ENCODE measurements around the gene ALDH3A1.

ALDH3A1 gene

DNA sequence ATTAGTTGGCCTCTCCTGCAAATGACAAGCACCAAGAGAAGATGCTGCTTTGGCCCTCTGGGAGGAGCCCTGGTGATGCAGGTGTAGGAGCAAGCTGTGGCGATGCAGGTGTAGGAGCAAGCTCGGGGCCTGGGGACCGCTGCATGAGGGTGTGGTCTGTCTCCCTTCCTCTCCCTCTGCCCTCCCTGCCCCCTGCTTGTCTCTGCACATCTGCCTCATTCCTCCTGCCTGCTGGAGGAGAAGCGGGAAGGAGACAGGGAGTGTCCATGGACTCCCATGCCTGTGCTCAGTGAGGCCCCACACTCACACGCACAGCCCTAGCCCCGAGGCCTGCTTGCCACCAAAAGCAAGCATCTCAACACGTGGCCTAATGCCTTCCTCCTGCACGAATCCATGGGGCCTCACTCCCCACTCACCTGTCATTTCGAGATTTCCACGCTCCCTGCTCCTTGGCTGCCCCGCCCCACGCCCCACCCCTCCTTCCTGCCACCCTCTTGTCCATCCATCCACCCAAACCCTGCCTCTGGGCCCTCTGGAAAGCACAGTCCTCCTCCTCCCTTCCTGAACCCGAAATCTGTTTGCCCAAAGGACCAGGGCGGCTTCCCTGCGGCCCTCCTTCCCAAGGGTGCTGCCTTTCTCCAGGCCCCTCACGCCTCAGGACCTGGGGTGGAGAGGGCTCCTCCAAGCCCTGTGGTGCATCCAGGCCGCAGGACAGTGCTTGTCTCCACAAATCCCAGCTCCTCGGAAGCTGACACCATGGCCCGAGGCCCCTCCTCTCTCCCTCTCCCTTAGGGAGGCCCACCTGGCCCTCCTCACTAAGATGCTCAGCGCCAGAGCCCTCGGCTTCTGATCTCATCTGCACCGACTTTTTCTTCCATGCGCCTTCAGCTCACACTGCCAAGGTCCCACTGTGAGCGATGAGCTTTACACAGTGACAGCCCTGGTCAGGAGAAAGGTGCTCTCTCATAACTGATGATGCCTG is 11.8 kb upstream of the ALDH3A1 start:
- DNase-seq = no peak

DNA sequence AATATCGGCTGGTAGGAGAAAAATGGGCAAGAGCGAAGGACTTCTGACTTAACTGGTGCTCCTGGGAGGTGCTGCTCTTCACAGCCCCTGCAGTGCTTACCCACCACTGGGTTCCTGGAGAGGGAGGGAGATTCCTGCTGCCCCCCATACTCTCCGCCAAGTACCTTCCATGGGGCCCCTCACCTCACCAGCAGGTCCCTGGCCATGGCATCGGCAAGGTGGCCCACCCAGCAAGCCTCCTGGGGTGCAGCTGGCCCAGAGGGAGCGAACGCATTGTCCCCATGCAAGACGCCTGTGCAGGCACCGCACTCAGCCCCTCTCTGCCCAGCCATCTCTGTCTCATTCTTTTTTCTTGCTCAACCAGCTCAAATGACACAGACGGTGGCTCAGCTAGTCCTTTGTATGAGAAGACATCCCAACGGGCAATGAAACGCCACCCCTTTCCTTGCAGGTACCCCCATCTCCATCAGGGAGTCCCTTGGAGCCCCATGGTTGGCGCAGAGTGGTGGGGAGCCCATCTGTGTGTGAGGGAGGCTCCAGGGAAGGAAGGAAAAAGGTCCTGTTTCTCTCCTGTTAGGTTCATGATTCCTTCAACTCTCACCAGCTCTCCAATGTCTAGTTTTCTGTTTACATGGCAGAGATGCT is 9.6 kb upstream of the ALDH3A1 start:
- no peak for DNase-seq

DNA sequence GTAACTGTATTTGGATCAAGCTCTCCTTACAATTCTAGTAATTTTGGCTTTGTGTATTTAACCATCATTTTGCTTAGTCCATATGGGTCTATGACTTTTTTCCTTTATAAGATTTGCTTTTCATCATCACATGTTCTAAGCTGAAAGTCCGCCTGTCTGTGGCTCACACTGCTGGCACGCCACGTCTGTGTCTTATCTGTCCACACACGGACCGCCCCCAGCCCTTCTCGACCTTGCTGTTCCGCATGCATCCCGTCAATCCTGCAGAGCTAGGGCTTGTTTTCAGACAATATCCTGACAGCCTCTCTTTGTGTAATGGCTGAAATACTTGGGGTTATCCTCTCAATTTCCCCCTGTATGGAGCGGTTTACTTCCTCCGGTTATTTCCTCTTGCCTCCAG is 8.4 kb upstream of the ALDH3A1 start:
- no peak for DNase-seq

DNA sequence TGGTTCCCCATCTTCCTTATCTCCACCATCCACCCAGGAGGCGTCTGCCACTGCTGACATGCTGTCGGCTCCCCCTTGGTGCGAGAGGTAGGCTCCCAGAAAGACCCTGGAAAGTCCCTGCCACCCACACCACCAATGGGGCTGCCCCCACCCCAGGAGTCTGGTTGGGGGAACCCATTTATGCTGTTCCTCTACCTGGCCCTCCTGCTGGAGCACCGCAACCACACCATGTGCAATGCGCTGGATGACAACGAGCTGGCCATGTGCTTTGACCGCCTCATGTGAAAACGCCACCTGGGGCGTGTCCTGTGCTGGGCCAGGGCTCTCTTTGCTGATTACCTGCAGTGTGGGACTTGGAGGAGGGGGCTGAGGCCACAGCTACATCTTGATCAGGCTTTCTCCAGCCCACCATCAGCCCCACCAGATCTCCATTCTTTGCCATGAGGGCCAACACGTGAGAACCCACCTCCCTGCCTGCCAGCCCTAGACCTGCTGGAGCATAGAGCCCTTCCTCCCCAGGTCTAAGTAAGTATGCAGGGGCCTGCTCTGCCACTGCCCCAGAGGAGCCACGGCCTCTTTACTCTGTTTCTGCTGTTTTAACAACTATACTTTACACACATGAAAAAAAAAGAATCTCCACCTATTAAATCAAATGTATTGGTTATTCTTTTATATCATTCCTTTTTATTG is 7.9 kb upstream of the ALDH3A1 start:
- DNase-seq = no peak

DNA sequence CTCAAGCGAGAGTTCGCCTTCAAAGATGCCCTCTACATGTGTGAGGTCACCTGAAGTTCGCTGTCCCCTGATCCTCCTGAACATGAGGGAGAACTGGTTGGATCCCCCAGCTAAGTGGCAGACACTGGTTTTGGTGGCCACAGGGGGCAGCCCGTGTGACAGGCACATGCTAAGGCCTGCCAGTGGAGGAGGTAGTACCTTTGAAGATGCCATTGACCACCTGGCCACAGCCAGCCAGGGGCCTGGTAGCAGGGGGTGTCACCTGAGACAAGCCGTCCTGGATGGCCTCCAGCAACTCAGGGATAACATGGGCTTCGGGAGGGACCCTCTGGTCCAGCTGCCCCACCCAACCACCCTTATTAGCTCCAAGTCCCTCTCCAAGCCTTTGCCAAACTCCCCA is 7.3 kb upstream of the ALDH3A1 start:
- no peak for DNase-seq

- no peak for DNase-seq
Measured at GRCh38 chr17:19753661-19754463, 5.8 kb upstream of the ALDH3A1 start.

DNA sequence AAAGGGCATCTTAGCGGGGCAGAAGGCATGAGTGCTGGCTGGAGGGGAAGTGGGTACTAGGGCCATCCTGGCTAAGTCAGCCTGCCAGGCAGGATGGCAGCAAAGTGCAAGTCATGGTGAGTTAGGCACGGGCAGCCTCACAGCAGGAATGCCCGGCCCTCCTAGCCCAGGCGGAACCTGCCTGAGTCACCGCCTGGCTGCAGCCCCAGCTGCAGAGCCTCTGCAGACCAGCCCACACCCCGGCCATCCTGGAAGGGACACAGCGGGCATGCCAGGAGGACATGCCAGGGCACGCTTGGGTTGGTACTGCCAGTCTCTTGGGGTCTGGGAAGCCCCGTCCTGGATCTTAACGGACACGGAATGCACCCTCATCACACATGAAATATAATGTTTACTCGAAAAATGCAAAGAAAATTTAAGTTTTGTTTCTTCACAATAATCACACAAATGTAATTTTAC is 5.0 kb upstream of the ALDH3A1 start:
- DNase-seq = no peak

DNA sequence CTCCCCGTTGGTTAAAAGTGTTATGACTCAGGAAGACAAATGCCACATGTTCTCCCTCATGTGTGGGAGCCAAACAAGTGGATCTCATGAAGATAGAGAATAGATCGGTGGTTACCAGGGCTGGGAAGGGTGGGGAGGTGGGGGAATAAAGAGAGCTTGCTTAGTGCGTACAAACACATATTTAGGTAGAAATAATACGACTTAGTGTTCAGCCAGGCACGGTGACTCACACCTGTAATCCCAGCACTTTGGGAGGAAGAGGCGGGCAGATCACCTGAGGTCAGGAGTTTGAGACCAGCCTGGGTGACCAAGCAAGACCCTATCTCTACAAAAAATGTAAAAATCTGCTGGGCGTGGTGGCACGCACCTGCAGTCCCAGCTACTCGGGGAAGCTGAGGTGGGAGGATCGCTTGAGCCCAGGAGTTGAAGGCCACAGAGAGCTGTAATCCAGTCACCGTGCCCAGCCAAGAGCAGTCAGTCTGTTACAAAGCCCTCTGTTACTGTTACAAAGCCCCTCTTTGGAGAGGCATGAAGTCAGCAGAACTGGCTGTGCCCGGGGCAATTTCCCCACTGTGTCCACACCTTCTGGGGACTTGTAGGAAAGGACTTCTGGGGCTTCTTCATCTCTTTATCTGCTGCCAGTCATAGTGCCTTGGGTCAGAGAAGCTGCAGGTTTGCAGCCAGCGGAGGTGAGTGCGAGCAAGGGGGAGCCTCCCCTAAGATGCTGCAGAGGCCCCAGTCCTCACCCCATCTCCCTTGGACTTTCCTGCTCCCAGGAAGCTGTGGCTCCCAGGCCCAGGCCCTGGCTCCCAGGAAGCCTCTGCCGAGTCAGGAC is 4.3 kb upstream of the ALDH3A1 start:
- DNase-seq = no peak

DNA sequence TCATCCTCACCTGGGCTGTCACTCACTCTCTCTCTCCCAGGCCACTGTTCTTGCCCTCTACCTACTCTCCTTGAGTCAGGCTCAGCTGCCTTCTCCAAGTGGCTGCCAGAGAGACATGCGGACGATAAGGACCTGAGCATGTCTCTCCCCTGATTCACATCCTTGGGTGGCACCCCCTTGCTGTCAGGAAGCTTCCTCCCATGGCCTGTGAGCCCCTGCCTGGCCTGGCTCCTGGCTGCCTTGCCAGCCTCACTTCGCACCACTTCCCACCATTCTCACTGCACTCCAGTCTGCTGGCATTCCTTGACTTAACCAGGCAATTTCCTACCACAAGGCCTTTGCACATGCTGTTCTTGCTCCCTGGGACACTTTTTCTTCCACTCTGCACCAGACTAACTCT is 2.7 kb upstream of the ALDH3A1 start:
- no peak for DNase-seq

- DNase-seq = no peak
Measured at GRCh38 chr17:19750020-19750572, 2.0 kb upstream of the ALDH3A1 start.

DNA sequence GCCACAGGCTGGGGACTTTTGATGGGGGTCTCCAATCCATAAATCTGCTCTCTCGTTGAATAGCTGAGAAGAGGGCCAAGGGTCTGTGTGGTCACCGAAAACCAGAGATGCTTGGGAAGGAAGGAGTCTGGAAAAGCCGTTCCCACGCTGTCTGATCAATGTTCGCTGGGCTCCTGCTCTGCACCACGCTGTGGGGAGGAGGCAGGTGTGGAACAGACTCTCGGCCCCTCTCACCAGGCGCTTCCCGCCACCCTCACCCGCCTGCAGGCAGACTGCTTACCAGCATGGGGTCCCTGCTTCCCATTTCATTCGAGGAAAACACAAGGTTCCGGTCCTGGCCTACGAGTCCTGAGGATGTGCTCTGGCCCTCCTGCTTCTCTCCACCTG is 702 bp upstream of the ALDH3A1 start:
- no peak for DNase-seq

DNA sequence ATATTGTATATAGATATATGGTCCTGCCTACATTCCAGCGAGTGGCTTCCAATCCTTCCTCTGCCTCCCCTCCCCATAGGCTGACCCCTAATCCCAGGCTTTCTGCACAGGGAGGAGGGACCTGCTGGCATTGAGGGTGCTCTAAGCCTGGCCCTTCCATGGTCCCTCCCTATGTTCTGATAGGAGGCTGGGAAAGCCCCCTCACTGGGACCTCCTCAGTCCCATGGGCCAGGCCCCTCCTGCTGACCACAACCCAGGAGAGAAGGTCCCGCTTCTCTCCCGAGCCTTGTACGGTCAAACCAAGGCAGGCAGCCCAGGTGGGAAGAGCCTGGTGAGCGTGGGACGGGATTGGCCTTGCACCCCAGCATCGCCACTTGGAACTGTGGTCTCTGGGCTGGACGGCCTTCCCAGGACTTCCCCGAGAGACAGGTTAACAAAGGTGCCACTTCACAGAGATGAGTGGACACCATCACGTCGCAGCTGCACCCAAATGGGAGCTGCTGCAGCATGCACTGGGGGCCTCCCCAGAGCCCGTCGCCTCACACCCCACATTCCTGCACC is 859 bp downstream of the ALDH3A1 start:
- DNase-seq = no peak

- no peak for DNase-seq
Measured at GRCh38 chr17:19746517-19746916, 1.6 kb downstream of the ALDH3A1 start.

DNA sequence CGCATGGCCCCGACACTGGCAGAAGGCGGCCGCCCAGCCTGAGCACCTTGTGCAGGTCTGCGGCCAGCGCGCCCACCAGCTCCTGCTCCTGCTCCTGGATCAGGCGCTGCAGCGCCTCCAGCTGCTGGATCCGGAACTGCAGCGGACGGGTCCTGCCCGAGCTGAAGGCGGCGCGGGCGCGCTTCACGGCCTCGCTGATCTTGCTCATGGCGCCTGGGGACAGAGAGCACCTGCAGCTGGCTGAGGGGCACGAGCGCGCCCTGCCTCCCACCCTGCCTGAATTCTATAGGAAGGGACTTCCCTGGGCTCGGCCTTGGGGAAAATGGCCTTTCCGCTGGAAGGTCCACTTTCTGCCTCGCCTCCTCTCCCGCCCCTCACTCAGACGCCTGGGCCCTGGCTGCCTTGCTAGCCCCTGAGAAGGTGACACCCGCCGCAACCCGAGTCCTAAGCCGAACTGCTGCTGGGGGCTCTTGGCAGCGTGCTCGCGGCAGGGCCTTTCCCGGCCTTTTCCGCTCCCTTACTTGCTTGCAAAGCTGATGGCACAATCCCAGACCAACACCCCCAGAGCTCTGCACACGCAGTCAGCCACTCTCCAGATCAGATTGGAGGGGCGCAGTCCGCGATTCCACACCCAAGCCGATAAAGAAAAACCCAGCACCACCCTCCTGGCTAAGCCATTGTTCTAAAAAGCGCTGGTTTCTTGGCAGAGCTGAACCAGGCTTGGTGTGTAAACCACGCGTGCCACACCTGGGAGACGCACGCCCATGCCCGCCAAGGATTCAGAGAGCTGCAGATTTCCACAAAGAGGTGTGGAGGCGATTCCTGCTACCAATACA is 3.0 kb downstream of the ALDH3A1 start:
- peak; percentile 55 for DNase-seq

DNA sequence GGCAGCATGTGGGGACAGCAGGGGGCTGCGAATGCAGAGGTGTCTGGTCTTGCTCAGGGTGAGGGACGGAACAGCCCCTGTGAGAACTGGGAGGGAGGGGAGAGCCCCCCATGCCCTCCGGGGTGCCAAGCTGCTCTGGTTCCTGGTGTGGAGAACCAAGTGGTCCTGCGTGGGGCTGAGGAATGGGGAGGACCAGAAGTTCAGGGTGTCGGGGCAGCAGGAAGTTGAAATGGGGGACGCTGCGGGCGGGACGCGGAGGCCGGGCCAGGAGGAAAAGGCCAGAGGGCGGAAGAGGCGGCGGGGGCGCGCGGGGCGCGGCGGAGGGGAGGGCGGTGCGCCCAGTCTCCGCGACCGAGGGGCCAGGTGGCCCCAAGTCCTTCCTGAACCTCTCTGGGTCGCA is 3.6 kb downstream of the ALDH3A1 start:
- DNase-seq = no peak

- no peak for DNase-seq
Measured at GRCh38 chr17:19743101-19744100, 4.7 kb downstream of the ALDH3A1 start.

- DNase-seq = no peak
Measured at GRCh38 chr17:19742495-19742894, 5.6 kb downstream of the ALDH3A1 start.

DNA sequence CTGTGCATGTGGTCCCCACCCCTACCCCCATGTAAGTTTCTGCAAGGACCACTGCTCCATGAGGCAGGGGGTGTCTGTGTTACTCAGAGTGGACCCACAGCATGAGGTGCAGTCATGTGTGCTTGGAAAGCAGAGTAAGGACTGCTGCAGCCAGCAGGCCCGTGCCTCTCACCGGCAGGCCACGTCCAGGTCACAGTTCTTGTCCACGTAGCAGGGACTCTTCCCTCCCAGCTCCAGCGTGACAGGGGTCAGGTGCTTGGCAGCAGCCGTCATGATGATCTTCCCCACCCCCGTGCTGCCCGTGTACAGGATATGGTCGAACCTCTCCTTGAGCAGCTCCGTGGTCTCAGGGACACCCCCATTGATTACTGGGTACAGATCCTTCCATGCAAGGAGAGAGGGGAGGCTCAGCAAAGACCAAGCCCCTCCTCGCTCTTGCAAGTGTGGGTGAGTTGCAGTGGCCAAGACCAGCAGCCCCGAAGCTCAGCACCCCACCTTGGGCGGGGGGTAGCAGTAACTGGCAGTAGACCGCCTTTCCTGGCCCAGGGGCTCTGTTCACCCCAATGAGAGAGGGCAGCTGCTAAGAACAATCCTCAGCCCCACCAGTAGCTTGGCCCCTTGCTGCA is 6.2 kb downstream of the ALDH3A1 start:
- no peak for DNase-seq
